ENCODE measurements around the gene TIGIT.

DNA sequence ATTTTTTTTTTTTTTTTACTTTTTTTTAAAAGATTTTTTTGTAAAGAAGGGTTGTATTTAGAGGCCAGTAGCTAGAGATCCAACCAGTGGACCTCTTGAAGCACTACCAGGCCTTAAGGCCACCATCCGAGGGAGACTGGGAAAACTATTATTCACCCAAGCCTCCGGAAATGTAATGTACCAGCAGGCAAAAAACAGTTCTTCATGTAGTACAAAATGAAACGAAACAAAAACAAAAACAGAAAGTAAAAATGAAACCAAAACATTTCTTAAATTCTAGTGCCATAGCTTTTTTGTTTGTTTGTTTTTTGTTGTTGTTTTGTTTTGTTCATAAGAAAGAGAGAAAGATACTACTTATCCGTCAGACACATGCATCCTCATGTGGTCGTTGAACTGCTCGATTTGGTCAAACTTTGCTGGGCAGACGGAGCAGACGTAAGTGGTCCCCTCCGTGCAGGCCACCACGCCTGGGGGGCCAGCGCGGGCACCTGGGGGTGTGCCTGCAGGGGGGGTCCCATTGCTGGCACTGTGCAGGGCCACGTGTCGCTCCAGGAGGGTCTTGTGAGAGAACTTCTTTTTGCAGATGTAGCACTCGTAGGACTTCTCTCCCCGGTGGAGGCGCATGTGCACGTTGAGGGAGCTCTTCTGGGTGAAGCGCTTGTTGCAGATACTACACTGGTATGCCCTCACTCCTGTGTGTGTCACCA, 45.0 kb downstream of the TIGIT start:
- no peak for TF ChIP-seq CTCF (IDR thresholded peaks at IDR 0.05; ENCODE audit: insufficient read depth, low read length)
- no peak for TF ChIP-seq SPI1 (IDR thresholded peaks at IDR 0.05; ENCODE audit: borderline replicate concordance, low read depth)
- no peak for TF ChIP-seq REST (IDR thresholded peaks at IDR 0.05; ENCODE audit: insufficient replicate concordance, low read depth)

All from HL-60 (cell line).